NCI-H2107 treated with DMSO at 0.1 percent for 48 hours (cell line): Measurements from ENCODE around the gene COMMD9.

Experiments used
- DNase-seq: peaks from one replicate; lab custom pipeline; 2025; ENCODE audit not compliant: unreplicated experiment; lab: John Stamatoyannopoulos, UW

COMMD9 gene

DNA sequence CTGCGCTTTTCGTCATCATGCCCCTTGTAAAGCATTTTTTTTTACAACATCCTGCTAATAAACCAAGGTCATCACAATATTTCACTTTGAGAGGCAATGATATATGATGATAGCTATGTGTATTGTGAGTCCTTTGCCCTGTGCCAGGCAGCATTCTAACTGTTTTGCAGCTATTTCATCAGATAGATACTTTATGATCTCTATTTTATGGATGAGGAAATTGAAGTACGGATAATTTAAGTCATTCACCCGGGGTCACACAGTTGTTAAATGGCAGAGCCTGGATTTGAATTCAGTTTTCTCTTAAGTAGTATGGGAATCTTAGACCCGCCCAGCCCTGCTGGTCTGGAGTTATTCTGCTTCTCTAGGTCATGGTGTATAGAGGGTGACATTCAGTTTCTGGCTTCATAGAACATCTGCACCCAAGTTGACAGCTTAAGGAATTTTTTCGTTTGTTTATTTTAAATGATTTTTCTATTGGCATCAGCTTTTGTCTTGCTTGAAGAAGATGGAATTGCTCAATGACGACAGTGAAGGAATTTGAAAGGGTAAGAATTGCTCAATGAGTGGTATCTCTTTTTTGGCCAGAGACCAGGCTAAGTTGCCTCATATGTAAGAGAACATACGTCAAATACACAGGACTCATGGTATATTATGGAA lies 7.8 kb upstream of the COMMD9 start:
- DNase-seq = no peak

DNA sequence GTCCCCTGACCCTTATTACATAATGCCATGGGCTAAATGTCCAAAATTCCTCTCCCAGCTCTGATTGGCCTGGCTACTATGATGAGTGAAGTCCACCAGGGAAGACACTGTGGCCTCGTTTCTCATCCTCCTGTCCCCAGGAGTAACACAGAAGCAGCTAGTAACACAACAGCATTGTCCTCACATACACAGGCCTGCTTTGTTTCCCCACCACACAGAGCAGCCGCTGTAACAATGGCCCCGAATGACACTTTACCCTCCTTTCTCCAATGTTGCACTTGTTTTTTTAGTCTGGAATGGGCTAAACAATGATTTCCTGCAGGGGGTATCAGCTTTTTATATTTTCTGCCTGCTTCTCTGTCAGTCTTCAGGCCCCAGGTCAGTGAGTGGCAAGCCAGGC lies 6.7 kb upstream of the COMMD9 start, which contains the start of gene PRR5L:
Gene PRR5L (plus strand): TSS at position 363 of the 400 bp plus-strand sequence. CDS start 104,834 bp downstream, outside the sequence.
- DNase-seq = no peak

GRCh38 chr11:36292311-36292722 lies 3.1 kb upstream of the COMMD9 start:
- DNase-seq = peak; percentile 22

- no peak for DNase-seq
Measured at GRCh38 chr11:36288442-36289225, 590 bp downstream of the COMMD9 start.

DNA sequence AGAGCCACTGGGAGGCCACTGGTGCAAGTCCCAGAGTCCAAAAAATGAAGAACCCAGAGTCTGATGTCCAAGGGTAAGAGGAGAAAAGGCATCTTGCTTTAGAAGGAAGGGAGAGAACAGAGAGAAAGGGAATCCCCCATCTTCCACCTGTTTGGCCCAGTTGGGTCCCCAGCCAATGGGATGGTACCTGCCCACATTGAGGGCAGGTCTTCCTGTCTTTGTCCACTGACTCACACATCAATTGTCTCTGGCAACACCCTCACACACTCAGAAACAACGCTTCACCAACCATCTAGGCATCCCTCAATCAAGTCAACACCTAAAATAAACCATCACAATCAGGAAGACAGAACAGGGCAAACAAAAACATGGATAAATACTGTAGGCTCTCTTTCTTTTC lies 6.3 kb downstream of the COMMD9 start:
- DNase-seq = no peak

- no peak for DNase-seq
Measured at GRCh38 chr11:36281850-36282249, 7.4 kb downstream of the COMMD9 start.

GRCh38 chr11:36280531-36280930 lies 8.7 kb downstream of the COMMD9 start:
- DNase-seq = no peak

- no peak for DNase-seq
Measured at GRCh38 chr11:36278531-36279282, 10.5 kb downstream of the COMMD9 start.

- DNase-seq = no peak
Measured at GRCh38 chr11:36274414-36274813, 14.8 kb downstream of the COMMD9 start.

GRCh38 chr11:36273110-36273509 lies 16.1 kb downstream of the COMMD9 start:
- DNase-seq = peak; percentile 4

DNA sequence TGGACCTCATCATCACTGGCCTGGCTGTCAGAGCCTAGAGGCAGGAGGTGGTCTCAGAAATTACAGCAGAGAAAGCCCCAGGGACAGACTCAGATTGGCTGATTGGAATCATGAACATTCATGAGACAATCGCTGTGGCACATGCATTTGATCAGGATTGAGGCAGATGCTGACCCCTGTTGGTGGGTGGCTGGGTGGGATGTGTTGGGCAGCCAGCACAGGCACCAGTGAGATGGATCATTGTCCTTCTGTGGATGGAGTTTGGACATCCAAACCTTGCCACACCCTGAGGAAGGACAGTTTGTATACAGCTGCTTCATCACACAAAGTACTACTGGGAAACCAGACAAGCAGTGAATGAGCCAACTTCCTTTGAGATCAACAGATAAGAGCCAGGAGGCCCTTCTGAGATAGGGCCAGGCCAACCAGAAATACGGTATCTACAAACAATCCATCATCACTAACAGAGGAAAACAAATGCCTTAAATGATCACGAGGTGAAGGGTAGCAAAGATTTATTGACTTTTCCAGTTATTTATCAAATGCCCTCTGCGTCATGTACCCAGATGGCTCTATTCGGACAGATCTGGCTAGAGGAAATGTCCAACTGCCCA lies 17.3 kb downstream of the COMMD9 start:
- DNase-seq = no peak

DNA sequence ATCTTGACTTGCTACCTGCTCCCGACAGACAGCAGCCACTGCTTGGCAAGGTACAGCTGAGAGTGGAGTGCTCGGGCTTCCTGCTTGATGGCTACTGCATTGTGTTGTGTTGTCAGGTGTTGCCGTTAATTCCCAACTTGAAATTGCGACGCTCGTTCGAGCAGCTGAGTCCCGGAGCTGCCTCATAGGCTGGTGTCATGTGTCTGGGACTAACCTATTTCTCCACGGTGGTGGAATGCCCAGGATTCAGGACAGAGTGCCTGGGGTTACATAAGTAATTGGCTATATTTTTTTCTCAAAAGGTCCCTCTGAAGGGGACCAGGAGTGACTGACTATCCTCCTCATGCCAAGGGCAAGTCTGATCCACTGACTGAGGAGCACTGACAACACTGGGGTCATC lies 18.5 kb downstream of the COMMD9 start:
- DNase-seq = no peak

DNA sequence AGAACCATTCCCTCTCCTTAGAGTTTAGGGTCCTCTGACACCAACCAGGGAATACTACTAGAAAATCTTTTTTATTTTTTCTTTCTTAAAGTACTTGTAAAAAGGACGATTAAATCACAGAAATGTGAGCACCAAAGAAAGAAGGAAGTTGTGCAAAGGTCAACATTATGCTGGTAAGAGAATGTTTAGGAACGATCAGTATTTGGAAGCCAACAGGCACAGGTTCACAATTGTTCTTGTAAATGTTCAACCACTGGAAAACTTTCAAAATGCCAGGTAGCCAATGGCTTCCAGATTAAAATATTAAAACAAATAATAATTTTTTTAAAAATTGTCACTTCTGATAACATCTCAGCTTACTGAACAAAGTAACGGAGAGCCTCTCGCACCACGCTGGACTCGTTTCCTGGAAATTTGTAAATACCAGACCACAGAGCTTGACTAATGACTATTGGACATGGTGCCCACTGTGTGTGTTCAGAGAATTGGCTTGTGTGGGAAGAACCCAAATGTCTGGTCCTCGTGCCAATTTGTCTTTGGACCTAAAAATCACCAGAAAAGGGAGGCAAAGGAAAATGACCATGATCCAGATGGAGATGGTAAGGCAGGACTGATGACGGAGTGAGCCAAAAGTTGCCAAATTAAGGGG lies 20.8 kb downstream of the COMMD9 start:
- DNase-seq = no peak

GRCh38 chr11:36266767-36267166 lies 22.5 kb downstream of the COMMD9 start:
- DNase-seq = no peak

DNA sequence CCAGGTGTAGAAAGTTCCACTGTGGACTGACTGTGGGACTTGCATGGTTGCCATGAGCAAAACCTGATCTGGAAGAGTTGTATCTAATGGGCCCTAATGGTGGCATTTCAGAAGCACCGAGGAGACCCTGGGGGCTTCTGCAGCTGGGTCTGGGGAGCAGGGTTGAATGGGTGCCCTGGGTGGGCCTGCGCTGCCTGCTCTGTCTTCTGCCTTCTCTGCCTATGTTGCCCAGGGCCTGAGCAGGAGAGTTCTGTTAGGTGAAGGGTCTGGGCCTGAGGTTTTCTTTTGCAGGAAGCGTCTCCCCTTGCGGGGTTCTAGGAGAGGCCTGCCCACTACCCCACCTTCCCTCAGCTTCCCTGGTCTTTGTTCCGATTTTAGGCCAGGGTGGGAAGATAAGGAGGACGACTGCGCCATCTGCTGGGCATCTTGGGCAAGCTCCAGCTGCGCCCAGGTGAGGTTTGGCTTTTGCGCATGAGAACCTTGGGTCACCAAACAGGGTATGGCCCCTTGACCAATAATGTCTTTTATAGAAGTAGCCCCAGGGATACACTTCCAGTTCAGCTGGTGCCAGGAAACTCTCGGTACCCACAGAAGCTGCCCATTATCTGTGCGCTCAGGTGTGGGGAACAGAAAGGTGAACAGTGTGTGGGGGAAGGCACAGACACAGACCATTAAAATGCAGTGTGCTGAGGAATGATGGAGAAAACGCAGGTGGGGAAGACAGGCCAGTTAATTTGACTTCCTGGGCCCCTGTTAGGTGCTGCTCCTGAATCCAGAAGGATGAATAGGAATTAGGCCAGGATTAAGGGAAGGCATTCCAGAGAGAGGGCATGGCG lies 23.2 kb downstream of the COMMD9 start:
- DNase-seq = peak; percentile 17

- DNase-seq = no peak
Measured at GRCh38 chr11:36264973-36265344, 24.3 kb downstream of the COMMD9 start.

- DNase-seq = no peak
Measured at GRCh38 chr11:36264011-36264972, 24.9 kb downstream of the COMMD9 start.

- DNase-seq = no peak
Measured at GRCh38 chr11:36261094-36261493, 28.1 kb downstream of the COMMD9 start.
